ENCODE results near the gene PODXL2.
A peak's percentile ranks its signal among the peaks of the same experiment; 100 is the strongest.

Gene PODXL2

DNA sequence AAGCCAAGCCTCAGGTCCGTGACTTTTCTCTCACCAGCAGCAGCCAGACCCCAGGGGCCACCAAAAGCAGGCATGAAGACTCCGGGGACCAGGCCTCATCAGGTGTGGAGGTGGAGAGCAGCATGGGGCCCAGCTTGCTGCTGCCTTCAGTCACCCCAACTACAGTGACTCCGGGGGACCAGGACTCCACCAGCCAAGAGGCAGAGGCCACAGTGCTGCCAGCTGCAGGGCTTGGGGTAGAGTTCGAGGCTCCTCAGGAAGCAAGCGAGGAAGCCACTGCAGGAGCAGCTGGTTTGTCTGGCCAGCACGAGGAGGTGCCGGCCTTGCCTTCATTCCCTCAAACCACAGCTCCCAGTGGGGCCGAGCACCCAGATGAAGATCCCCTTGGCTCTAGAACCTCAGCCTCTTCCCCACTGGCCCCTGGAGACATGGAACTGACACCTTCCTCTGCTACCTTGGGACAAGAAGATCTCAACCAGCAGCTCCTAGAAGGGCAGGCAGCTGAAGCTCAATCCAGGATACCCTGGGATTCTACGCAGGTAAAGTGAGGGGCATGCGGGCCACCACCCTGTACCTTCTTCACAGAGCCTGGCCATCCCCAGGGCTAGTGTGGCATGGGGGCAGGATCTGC is 31.8 kb downstream of the PODXL2 start:
- no peak for DNase-seq

GRCh38 chr3:127661600-127661999 is 32.6 kb downstream of the PODXL2 start:
- DNase-seq = no peak

DNA sequence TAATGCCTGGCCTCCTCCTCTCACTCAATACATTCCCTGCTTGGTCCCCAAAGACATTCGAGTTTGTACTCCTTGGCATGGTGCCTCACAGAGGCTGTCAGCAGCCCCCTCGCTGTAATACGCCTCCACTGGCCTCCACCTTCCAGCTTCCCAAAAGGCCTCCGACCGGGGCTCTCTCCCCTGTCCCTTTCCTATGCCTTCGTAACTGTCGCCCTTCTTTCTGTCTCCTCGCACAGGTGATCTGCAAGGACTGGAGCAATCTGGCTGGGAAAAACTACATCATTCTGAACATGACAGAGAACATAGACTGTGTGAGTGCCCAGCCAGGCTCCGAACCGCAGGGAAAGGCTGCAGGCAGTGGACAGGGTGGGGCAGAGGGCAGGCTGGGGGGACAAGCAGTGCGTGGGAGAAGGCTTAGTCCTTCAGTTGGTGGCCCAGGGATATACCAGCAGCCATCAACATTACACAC is 33.0 kb downstream of the PODXL2 start:
- DNase-seq = no peak

- no peak for DNase-seq
Measured at GRCh38 chr3:127663151-127663550, 34.2 kb downstream of the PODXL2 start.

- no peak for DNase-seq
Measured at GRCh38 chr3:127665165-127665564, 36.2 kb downstream of the PODXL2 start.

DNA sequence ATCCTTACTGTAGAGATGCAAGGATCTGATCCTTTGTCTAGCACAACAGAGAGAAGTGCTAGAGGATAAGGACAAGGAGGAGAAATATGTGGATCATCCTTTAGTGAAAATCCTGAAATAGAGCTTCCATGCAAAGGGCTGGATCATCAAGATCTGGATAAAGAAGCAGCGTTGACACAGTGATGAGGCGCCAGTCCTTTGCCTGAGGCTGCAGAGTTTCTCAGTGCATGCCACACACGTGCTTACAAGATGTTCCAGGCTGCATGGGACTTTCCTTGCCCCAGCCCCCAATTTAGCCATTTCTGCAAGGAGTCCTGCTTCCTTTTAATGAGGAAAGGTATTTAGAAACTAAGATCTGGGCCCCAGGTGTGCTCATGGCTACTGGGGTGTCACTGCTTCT is 36.6 kb downstream of the PODXL2 start:
- DNase-seq = no peak

GRCh38 chr3:127666676-127667075 is 37.7 kb downstream of the PODXL2 start:
- DNase-seq = no peak

DNA sequence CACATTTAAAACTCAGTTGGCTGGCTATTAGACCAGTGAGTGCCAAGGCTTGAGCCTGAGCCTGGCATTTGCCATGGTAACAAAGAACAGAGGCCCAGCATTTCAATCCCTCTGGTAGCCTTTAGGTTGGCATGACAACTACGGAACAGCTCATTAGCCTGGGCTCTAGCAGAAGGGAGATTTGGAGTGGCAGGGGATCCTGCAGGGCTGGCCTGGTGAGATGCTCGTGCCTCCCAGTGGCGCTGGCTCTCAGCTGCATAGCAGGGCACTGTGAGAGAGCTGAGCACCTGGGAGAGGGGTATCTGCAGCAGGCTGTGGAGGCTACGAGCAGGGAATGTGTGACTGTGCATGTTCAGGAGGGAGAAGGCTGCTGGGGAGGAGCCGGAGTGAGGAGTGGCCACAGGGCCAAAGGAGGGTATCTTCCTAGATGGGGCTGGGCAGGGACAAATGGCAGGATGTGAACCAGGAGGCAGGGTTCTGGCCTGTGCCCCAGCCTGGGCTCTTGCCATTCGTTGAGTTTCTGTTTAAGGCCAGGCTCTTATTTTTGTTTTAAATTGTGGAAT is 38.2 kb downstream of the PODXL2 start:
- no peak for DNase-seq

- no peak for DNase-seq
Measured at GRCh38 chr3:127668906-127669305, 39.9 kb downstream of the PODXL2 start.

- DNase-seq = no peak
Measured at GRCh38 chr3:127669541-127670228, 40.7 kb downstream of the PODXL2 start.

DNA sequence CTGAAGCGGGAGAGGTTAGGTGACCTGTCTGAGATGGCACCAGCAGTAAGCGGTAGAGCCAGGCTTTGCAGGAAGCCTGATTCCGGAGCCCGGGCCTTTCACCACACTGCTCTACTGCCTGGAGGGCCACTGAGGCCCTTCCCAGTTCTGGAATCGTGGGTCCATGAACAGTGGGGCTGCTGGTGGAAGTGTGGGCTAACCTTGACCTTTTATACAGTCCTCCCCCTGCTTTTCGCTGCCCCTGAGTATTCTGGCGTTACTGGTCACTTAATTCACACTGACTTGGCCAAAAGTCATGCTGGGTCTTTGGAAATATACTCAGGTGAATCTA is 41.2 kb downstream of the PODXL2 start:
- no peak for DNase-seq

- no peak for DNase-seq
Measured at GRCh38 chr3:127670761-127671522, 42.0 kb downstream of the PODXL2 start.

DNA sequence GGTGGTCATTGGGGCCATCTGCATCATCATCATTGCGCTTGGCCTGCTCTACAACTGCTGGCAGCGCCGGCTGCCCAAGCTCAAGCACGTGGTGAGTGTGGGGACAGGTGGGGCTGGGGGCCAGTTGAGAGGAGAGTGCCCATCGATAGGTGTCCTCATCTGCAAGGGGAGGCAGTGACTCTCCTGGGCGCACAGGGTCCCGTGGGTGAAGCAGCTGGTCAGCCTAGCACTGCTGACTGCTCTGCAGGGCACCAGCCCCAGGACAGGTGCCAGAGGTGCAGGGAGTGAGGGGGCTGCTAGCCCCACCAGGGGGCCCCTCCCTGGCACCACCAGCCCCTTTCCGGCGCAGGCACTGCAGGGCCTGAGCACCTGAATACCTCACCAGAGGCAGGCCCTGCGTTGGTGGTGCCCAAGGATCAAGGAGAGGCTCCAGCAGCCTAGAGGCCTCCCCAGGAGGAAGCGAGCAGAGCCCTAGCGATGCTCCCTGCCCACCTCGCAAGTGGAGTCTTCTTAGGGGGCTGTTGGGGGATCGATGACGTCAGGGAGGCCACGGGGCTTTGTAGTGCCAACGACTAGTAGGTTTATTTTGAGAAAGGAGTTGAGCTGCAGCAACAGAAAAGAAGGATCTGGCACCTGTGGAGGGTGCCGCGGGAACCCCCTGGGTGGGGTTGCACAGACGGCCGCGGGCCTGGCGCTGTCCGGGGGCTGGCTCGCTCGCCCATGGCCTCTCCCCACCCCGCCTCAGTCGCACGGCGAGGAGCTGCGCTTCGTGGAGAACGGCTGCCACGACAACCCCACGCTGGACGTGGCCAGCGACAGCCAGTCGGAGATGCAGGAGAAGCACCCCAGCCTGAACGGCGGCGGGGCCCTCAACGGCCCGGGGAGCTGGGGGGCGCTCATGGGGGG is 42.8 kb downstream of the PODXL2 start:
- peak; percentile 45 for DNase-seq

DNA sequence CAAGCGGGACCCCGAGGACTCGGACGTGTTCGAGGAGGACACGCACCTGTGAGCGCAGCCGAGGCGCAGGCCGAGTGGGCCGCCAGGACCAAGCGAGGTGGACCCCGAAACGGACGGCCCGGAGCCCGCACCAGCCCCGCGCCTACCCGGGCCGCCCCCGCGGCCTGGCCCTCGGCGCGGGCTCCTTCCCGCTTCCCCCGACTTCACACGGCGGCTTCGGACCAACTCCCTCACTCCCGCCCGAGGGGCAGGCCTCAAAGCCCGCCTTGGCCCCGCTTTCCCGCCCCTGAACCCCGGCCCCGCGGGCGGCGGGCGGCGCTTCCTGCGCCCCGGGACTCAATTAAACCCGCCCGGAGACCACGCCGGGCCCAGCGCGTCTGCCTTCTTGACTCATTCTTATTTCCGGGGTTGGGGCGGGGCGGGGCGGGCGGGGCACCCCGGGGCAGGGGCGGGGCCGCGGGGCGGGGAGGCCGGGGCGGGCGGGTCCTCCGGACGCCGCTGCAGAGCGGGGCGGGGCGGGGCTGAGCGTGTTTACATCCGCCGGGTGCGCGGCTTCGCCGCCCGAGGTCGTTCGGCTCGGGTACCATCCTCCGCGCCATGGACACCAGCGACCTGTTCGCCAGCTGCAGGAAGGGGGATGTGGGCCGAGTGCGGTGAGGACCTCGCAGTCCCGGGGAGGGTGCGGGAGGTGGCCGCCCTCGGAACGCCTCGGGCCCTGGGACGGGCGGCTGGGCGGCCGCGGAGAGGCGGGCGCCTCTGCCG is 43.6 kb downstream of the PODXL2 start, which contains the start of gene ABTB1:
Gene ABTB1, plus strand, starts transcription at position 524 of the 762 bp plus-strand sequence. Its CDS starts 74 bp downstream, at position 598.
- peak; percentile 77 for DNase-seq

DNA sequence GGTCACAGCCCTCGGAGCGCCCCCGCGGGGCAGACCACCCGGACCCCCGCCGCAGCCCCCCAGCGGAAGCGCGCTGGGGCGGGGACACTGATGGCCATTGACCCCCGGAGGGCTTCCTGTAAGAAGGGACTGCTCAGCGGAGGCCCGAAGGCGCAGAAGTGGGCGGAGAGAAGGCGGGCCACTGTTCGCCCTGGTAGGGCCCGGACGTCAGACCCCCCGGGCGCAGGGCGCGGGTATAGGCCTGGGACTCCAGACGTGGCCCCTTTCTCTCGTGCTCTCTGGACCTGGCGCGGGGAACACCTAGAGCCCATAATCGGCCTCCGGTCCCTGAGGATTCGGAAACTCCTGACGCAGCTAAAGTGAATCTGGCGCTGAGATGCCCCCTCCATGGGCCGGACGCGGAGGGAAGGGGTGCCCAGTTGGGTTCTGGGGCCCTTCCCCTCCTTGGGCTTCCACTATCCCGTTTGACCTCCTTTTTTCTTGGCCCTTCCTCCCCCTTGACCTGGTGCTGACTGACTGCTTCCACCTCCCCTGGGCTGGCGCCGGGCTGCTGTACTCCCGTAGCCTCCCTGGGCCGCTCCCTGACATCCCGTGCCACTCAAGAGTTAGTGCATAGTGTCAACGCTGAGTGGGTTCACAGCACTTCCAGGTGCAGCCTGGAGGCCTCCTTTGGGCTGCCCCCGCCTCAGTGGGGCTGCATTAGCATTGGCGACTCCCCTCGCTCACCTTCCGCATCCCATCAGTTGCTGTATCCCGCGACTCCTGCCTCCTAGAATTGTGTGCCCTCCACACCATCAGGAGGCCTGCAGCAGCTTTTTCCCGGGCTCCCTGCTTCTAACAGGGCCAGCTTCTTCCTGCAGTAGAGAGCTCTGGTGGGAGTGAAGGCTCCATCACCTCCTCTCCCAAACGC is 44.5 kb downstream of the PODXL2 start:
- peak; percentile 49 for DNase-seq

- DNase-seq = no peak
Measured at GRCh38 chr3:127674101-127674721, 45.2 kb downstream of the PODXL2 start.

- no peak for DNase-seq
Measured at GRCh38 chr3:127674790-127675189, 45.8 kb downstream of the PODXL2 start.

DNA sequence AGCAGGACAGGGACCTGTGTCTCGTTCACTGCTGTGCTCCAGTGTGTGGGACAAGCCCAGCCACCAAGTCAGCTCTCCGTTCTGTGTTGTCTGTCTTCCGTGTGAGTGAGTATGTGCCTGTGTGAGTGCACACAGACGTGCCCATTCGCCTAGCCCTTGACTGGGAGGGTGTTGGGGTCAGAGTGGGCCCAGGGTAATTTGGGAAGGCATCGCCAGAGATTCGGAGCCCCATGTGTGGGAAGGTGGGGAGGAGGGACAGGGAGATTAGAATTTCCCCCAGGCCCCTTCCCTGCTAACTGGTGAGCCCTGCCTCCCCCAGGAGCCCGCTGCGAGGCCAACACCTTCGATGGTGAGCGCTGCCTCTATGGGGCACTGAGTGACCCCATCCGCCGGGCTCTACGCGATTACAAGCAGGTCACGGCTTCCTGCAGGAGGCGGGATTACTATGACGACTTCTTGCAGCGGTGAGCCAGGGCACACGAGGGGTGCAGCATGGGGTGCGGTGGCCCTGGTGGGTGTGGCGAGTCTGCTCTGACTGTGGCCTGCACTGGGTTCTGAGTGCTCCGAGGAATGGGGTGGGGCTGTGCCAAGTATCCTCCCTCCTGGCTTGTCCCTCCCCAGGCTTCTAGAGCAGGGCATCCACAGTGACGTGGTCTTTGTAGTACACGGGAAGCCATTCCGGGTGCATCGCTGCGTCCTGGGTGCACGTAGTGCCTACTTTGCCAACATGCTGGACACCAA is 46.8 kb downstream of the PODXL2 start:
- DNase-seq = no peak

GRCh38 chr3:127676456-127676855 is 47.5 kb downstream of the PODXL2 start:
- DNase-seq = no peak
